ENCODE measurements around the gene TBC1D7.

Gene TBC1D7

GRCh38 chr6:13370623-13371022 is 42.3 kb upstream of the TBC1D7 start:
- Histone ChIP-seq H3K27ac (ENCODE audit: low read length, poor library complexity, severe bottlenecking) (no peak overlapping the region), H2BK15ac (ENCODE audit: low read depth, poor library complexity, severe bottlenecking) (no peak overlapping the region), H2AK5ac (ENCODE audit: low read length, severe bottlenecking) (no peak overlapping the region), H3K4me3 (ENCODE audit: insufficient read depth in 1 of 2, low read depth in 1 of 2, low read length in 2 of 2) (no peak overlapping the region), H4K8ac (ENCODE audit: low read length) (no peak overlapping the region), H3K9ac (ENCODE audit: low read length) (no peak overlapping the region), H2AFZ (ENCODE audit: low read depth, low read length) (no peak overlapping the region), H3K79me1 (replicated peaks; ENCODE audit: low read length, poor library complexity, severe bottlenecking) (peaks cover 2% of the 10 kb centered on the region), H2BK12ac (ENCODE audit: low read length in 2 of 2) (no peak overlapping the region), H3K4me2 (ENCODE audit: low read length, poor library complexity, severe bottlenecking) (no peak overlapping the region), H3K27me3 (ENCODE audit: control insufficient read depth in 1 of 2, insufficient read depth in 1 of 2, low read length in 2 of 2) (no peaks in the 10 kb centered on the region), H3K9me3 (ENCODE audit: control insufficient read depth, low read length) (no peaks in the 10 kb centered on the region), H2BK120ac (ENCODE audit: low read depth, low read length) (no peak overlapping the region), H3K18ac (ENCODE audit: low read depth in 1 of 2, low read length in 2 of 2) (no peak overlapping the region), H3K23ac (ENCODE audit: low read length in 2 of 2) (no peak overlapping the region), H3K36me3 (ENCODE audit: control insufficient read depth in 1 of 2, insufficient read depth in 2 of 2, low read depth in 1 of 2, low read length in 2 of 2) (no peaks in the 10 kb centered on the region), H3K4ac (ENCODE audit: low read depth in 1 of 2, low read length in 2 of 2) (no peak overlapping the region), H4K91ac (ENCODE audit: low read length) (no peak overlapping the region), H2BK5ac (ENCODE audit: low read depth, low read length, poor library complexity, severe bottlenecking) (no peak overlapping the region), H3K4me1 (ENCODE audit: control insufficient read depth, insufficient read depth, low read depth, low read length) (no peaks in the 10 kb centered on the region), H3K14ac (ENCODE audit: low read length in 2 of 2) (peak overlapping the region in 1 of 2 experiments; percentile 76)
- 95% methylated on average over 4 of the region's 5 CpGs for WGBS
- DNase-seq = no peak

GRCh38 chr6:13369591-13369990 is 41.3 kb upstream of the TBC1D7 start:
- Histone ChIP-seq H2AFZ (ENCODE audit: low read depth, low read length) (no peak overlapping the region), H3K4me2 (ENCODE audit: low read length, poor library complexity, severe bottlenecking) (no peak overlapping the region), H3K4me1 (ENCODE audit: control insufficient read depth, insufficient read depth, low read depth, low read length) (peaks cover 5% of the 10 kb centered on the region), H3K14ac (ENCODE audit: low read length in 2 of 2) (no peak overlapping the region), H3K23ac (ENCODE audit: low read length in 2 of 2) (no peak overlapping the region), H2BK12ac (ENCODE audit: low read length in 2 of 2) (no peak overlapping the region), H3K9ac (ENCODE audit: low read length) (no peak overlapping the region), H3K36me3 (ENCODE audit: control insufficient read depth in 1 of 2, insufficient read depth in 2 of 2, low read depth in 1 of 2, low read length in 2 of 2) (peaks cover 0 to 10% of the 10 kb centered on the region in 2 experiments), H4K91ac (ENCODE audit: low read length) (no peak overlapping the region), H2BK120ac (ENCODE audit: low read depth, low read length) (no peak overlapping the region), H3K9me3 (ENCODE audit: control insufficient read depth, low read length) (no peaks in the 10 kb centered on the region), H3K4ac (ENCODE audit: low read depth in 1 of 2, low read length in 2 of 2) (no peak overlapping the region), H3K79me1 (replicated peaks; ENCODE audit: low read length, poor library complexity, severe bottlenecking) (peaks cover 2% of the 10 kb centered on the region), H3K4me3 (ENCODE audit: insufficient read depth in 1 of 2, low read depth in 1 of 2, low read length in 2 of 2) (no peak overlapping the region), H4K8ac (ENCODE audit: low read length) (no peak overlapping the region), H2BK5ac (ENCODE audit: low read depth, low read length, poor library complexity, severe bottlenecking) (no peak overlapping the region), H2BK15ac (ENCODE audit: low read depth, poor library complexity, severe bottlenecking) (no peak overlapping the region), H3K27me3 (ENCODE audit: control insufficient read depth in 1 of 2, insufficient read depth in 1 of 2, low read length in 2 of 2) (no peaks in the 10 kb centered on the region), H3K18ac (ENCODE audit: low read depth in 1 of 2, low read length in 2 of 2) (no peak overlapping the region), H3K27ac (ENCODE audit: low read length, poor library complexity, severe bottlenecking) (no peak overlapping the region), H2AK5ac (ENCODE audit: low read length, severe bottlenecking) (no peak overlapping the region)
- no peak for DNase-seq
- WGBS = no CpG with 5 or more reads among the region's 1 CpG

- H3K9ac ChIP-seq (ENCODE audit: low read length) = no peak overlapping the region
- H2AK5ac ChIP-seq (ENCODE audit: low read length, severe bottlenecking) = no peak overlapping the region
- no peaks in the 10 kb centered on the region for H3K9me3 ChIP-seq (ENCODE audit: control insufficient read depth, low read length)
Measured at GRCh38 chr6:13368731-13369115, 40.4 kb upstream of the TBC1D7 start.

GRCh38 chr6:13368079-13368730 is 39.9 kb upstream of the TBC1D7 start:
- peaks cover 12% of the 10 kb centered on the region for H3K4me1 ChIP-seq (ENCODE audit: control insufficient read depth, insufficient read depth, low read depth, low read length)
- H3K4me2 ChIP-seq (ENCODE audit: low read length, poor library complexity, severe bottlenecking) = no peak overlapping the region
- 91% methylated on average over 6 of the region's 7 CpGs for WGBS
- no peak overlapping the region for H3K27ac ChIP-seq (ENCODE audit: low read length, poor library complexity, severe bottlenecking)
- H3K9me3 ChIP-seq (ENCODE audit: control insufficient read depth, low read length) = no peaks in the 10 kb centered on the region
- H3K4ac ChIP-seq (ENCODE audit: low read depth in 1 of 2, low read length in 2 of 2) = no peak overlapping the region
- H4K8ac ChIP-seq (ENCODE audit: low read length) = no peak overlapping the region
- H3K14ac ChIP-seq (ENCODE audit: low read length in 2 of 2) = no peak overlapping the region
- H3K27me3 ChIP-seq (ENCODE audit: control insufficient read depth in 1 of 2, insufficient read depth in 1 of 2, low read length in 2 of 2) = no peaks in the 10 kb centered on the region
- H2BK12ac ChIP-seq (ENCODE audit: low read length in 2 of 2) = no peak overlapping the region
- no peak overlapping the region for H3K18ac ChIP-seq (ENCODE audit: low read depth in 1 of 2, low read length in 2 of 2)
- H2AFZ ChIP-seq (ENCODE audit: low read depth, low read length) = no peak overlapping the region
- H3K36me3 ChIP-seq (ENCODE audit: control insufficient read depth in 1 of 2, insufficient read depth in 2 of 2, low read depth in 1 of 2, low read length in 2 of 2) = peaks cover 0 to 11% of the 10 kb centered on the region in 2 experiments
- H3K79me1 ChIP-seq (replicated peaks; ENCODE audit: low read length, poor library complexity, severe bottlenecking) = peaks cover 2% of the 10 kb centered on the region
- no peak overlapping the region for H2BK15ac ChIP-seq (ENCODE audit: low read depth, poor library complexity, severe bottlenecking)
- no peak overlapping the region for H2BK120ac ChIP-seq (ENCODE audit: low read depth, low read length)
- H3K23ac ChIP-seq (ENCODE audit: low read length in 2 of 2) = no peak overlapping the region
- DNase-seq = no peak
- no peak overlapping the region for H2AK5ac ChIP-seq (ENCODE audit: low read length, severe bottlenecking)
- H4K91ac ChIP-seq (ENCODE audit: low read length) = no peak overlapping the region
- no peak overlapping the region for H3K4me3 ChIP-seq (ENCODE audit: insufficient read depth in 1 of 2, low read depth in 1 of 2, low read length in 2 of 2)
- no peak overlapping the region for H3K9ac ChIP-seq (ENCODE audit: low read length)
- no peak overlapping the region for H2BK5ac ChIP-seq (ENCODE audit: low read depth, low read length, poor library complexity, severe bottlenecking)

More at GRCh38 chr6:13368731-13369115, 40.4 kb upstream of the TBC1D7 start:
- no peak overlapping the region for H4K8ac ChIP-seq (ENCODE audit: low read length)
- H2BK12ac ChIP-seq (ENCODE audit: low read length in 2 of 2) = no peak overlapping the region
- H3K79me1 ChIP-seq (replicated peaks; ENCODE audit: low read length, poor library complexity, severe bottlenecking) = peaks cover 2% of the 10 kb centered on the region
- H3K4me1 ChIP-seq (ENCODE audit: control insufficient read depth, insufficient read depth, low read depth, low read length) = peaks cover 9% of the 10 kb centered on the region
- no peak overlapping the region for H4K91ac ChIP-seq (ENCODE audit: low read length)
- DNase-seq = no peak
- no peak overlapping the region for H3K14ac ChIP-seq (ENCODE audit: low read length in 2 of 2)
- no peak overlapping the region for H2BK5ac ChIP-seq (ENCODE audit: low read depth, low read length, poor library complexity, severe bottlenecking)
- H3K23ac ChIP-seq (ENCODE audit: low read length in 2 of 2) = no peak overlapping the region
- no peak overlapping the region for H2BK120ac ChIP-seq (ENCODE audit: low read depth, low read length)
- H3K4me3 ChIP-seq (ENCODE audit: insufficient read depth in 1 of 2, low read depth in 1 of 2, low read length in 2 of 2) = no peak overlapping the region
- peaks cover 0 to 11% of the 10 kb centered on the region in 2 experiments for H3K36me3 ChIP-seq (ENCODE audit: control insufficient read depth in 1 of 2, insufficient read depth in 2 of 2, low read depth in 1 of 2, low read length in 2 of 2)
- no peak overlapping the region for H3K27ac ChIP-seq (ENCODE audit: low read length, poor library complexity, severe bottlenecking)
- H2AFZ ChIP-seq (ENCODE audit: low read depth, low read length) = no peak overlapping the region
- H3K4me2 ChIP-seq (ENCODE audit: low read length, poor library complexity, severe bottlenecking) = no peak overlapping the region
- no peaks in the 10 kb centered on the region for H3K27me3 ChIP-seq (ENCODE audit: control insufficient read depth in 1 of 2, insufficient read depth in 1 of 2, low read length in 2 of 2)
- no peak overlapping the region for H3K4ac ChIP-seq (ENCODE audit: low read depth in 1 of 2, low read length in 2 of 2)
- H3K18ac ChIP-seq (ENCODE audit: low read depth in 1 of 2, low read length in 2 of 2) = no peak overlapping the region
- H2BK15ac ChIP-seq (ENCODE audit: low read depth, poor library complexity, severe bottlenecking) = no peak overlapping the region
